ENCODE measurements around the gene CRYGN.

Gene CRYGN

GRCh38 chr7:151391358-151391730 lies 48.6 kb downstream of the CRYGN start:
- no peak for DNase-seq (ENCODE audit: low spot score)

- DNase-seq (ENCODE audit: low spot score), result no peak
These were observed 49.2 kb downstream of the CRYGN start for GRCh38 chr7:151390598-151391357.

GRCh38 chr7:151389768-151390597 lies 50.0 kb downstream of the CRYGN start:
- DNase-seq (ENCODE audit: low spot score), result no peak

- DNase-seq (ENCODE audit: low spot score), result no peak
These were observed 50.7 kb downstream of the CRYGN start for GRCh38 chr7:151389096-151389767.

DNA sequence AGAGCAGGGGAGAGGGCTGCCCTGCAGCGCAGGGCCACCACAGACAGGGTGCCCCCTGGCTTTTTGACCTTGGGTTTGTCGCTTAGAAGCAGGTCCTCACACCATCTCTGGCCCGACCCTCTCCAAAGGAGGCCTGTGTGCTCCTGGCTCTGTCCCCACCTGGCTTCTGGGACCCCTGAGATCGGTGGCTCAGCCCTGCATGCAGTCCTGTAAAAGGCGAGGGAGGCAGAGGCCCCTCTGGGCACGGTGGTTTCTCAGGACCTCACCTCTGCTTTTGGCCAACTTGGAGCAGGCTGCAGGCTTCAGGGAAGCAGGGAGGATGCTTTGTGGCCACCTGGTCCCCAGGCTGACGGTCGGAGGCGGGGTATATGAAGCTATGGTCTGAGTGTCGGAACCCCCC lies 51.5 kb downstream of the CRYGN start:
- no peak for DNase-seq (ENCODE audit: low spot score)

DNA sequence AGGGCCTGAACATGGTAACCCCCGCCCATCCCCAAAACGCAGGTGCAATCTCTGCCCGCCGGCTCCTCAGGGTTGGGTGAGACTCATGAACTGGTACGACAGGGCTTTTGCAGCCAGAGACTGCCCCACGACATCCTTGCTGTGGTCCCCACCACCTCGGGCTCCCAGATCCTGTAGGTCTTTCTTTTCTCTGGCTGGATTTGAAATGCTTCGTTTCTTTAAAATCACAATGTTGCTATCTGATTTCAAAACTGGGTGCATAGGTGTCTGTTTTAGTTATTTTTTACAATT lies 52.0 kb downstream of the CRYGN start:
- DNase-seq (ENCODE audit: low spot score), result no peak

DNA sequence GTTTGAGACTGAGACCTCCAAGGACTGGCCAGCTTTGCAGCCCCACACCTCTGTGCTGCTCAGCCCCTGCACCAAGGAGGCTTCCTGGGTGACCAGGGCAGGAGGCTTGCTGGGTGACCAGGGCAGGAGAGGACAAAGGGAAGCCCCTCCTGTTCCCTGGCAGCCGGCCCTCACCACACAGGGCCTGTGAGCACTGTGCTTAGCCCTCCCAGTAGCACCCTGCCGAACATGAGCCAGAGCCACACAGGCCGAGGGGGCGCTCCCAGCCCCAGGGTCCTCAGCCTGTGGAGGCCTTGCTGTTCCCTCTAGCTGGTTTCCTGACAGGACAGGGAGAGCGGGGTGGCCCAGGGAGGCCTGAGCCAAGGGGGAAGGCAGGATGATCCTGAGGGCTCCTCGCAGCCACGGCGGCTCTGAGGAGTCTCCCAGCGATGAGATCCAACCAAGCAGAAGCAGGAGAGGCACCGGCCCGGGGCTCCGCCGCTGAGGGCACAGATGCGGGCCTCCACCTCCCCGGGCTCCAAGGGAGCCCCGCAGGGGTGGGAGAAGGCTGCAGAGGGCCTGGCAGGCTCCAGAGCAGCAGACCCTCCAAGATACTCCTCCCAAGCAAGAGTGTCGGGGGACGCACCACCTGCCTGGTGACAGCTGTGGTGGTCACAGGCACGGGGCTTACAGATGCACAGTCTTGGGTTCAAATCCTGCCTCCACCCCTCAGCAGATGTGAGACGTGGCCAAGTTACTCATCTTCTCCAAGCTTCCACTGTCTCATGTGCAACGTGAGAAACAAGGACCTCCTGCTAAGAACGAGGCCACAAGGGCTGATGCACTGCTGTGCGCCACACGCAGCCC lies 52.6 kb downstream of the CRYGN start:
- no peak for DNase-seq (ENCODE audit: low spot score)

DNA sequence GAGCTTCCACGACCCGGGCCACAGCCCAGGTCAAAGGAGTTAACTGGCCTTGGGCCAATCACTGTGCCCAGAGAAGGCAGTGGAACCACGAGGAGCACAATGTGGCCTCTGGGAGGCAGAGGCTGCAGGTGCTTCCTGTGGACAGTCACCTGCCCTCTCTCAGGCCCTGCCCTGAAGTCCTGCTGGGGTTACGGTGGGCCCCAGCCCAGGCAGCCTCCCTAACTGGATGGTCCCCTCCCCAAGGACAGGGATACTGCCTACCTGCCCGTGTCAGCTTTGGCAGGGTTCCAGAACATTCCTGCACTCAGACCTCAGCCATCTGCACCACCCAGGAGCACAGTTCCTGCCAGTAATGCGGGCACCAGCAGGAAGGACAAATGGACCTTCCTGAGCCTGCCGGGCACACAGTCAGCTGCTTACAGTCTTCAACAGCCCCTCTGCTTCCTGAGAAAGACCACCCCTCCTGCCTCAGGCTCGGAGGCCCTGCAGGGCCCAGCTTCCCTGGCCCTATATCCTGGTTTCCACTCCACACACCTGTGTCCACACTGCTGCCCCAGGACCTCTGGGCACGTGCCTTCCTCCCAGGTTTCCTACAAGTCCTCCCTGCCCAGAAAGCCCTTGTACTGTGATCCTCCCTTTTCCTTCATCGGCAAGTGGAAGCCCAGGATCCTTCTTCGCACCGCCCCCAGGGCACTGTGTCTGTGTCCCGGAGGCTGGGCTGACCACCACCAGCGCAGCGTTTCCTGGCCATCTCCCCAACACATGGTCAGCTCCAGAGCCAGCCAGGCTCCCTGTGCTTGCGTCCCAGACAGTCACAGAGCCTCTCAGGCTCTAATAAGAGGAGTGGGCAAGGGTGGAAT lies 53.4 kb downstream of the CRYGN start:
- no peak for DNase-seq (ENCODE audit: low spot score)

GRCh38 chr7:151385626-151386300 lies 54.2 kb downstream of the CRYGN start:
- no peak for DNase-seq (ENCODE audit: low spot score)

- no peak for DNase-seq (ENCODE audit: low spot score)
These were observed 54.9 kb downstream of the CRYGN start for GRCh38 chr7:151384776-151385625.

- no peak for DNase-seq (ENCODE audit: low spot score)
These were observed 55.6 kb downstream of the CRYGN start for GRCh38 chr7:151384352-151384697.

DNA sequence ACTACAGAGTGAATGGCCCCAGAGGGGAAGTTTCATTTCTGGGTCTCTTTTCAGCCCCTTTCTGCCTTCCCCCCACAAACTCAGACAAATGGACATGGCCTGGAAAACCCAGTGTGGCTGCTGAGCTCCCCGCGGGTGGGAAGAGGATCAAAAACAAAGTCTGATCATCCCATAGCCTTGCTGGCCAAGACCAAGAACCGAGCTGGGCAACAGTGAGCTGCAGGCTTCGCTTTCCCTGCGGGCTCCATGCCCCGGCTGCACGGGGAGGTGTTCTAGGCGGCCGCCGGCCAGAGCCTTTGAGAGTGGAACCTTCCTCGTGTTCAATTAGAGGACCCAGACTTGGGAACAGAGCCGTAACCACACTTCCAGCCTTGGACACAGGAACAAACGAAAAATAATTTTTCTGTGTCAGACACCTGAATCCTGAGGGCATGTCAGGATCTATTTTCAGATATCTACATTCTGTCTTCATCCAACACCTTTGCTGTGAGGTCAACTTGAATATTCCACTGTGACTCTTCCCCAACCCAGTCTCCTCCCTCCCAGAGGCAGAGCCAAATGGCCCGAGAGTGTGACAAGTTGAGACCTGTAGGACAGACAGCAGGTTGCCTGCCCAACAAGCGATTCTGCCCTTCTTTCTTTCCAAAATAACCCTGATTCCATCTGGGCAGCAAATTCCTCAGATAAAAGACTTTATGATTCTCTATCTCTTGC lies 56.1 kb downstream of the CRYGN start:
- no peak for DNase-seq (ENCODE audit: low spot score)

- DNase-seq (ENCODE audit: low spot score), result no peak
These were observed 57.7 kb downstream of the CRYGN start for GRCh38 chr7:151382079-151382885.

GRCh38 chr7:151381348-151382078 lies 58.4 kb downstream of the CRYGN start:
- no peak for DNase-seq (ENCODE audit: low spot score)

DNA sequence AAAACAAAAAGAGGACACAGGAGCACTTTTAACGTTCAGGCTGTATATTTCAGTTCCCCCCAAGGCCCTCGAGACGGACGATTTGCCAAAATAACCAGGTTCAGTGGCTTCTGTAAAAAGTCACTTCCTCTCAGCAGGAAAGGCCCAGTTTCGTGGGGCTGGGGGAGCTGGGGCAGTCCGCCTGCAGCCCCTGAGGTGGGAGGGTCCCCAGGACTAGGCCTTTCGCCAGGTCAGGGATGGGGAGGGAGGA lies 58.9 kb downstream of the CRYGN start:
- DNase-seq (ENCODE audit: low spot score), result no peak

- no peak for DNase-seq (ENCODE audit: low spot score)
These were observed 59.5 kb downstream of the CRYGN start for GRCh38 chr7:151380199-151381097.
